Panc1 (cell line): Measurements from ENCODE around the gene PAX2.

ENCODE experiments used
- TCF7L2 ChIP-seq: IDR thresholded peaks from 2 replicates; pipeline ENCODE4 v1.6.1; 2011; ENCODE audit warnings: mild to moderate bottlenecking, low read depth, low read length, inconsistent platforms
- TF ChIP-seq, protein P1 (sequence below): fragments of 450-650 bp; IDR thresholded peaks from 2 replicates; pipeline ENCODE4 v1.5.1; 2017; ENCODE audit warnings: mild to moderate bottlenecking
- TF ChIP-seq, protein P2 (sequence below), 2 experiments: IDR thresholded peaks; 2 replicates each; pipeline ENCODE4 v1.6.1; 2011 to 2012; ENCODE audit warnings: low read depth in 2 of 2, control low read depth in 1 of 2, low read length in 1 of 2, mild to moderate bottlenecking in 1 of 2, moderate library complexity in 1 of 2; ENCODE audit not compliant: insufficient read depth in 1 of 2

DNA sequence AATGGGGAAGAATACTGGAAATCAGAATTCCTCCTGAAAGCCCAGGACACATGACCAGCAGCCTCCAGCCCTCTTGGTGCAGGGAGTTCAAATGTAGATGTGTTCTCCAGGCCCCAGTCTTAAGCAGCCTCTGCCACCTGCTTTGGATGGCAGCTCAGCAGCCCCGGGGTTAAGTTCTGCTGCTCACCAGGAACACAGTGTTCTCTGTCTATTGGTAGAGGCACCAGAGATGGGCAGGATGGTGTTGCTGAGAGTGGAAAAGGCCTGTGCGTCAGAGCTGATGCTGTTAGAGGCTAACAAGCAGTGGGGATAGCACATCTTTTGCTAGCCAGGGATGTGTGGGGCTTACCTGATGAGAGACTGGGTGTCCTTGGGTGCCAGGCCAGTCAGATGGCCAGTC, 56.8 kb downstream of the PAX2 start:
- TF ChIP-seq TCF7L2, result no peak
- TF ChIP-seq, protein P1, sequence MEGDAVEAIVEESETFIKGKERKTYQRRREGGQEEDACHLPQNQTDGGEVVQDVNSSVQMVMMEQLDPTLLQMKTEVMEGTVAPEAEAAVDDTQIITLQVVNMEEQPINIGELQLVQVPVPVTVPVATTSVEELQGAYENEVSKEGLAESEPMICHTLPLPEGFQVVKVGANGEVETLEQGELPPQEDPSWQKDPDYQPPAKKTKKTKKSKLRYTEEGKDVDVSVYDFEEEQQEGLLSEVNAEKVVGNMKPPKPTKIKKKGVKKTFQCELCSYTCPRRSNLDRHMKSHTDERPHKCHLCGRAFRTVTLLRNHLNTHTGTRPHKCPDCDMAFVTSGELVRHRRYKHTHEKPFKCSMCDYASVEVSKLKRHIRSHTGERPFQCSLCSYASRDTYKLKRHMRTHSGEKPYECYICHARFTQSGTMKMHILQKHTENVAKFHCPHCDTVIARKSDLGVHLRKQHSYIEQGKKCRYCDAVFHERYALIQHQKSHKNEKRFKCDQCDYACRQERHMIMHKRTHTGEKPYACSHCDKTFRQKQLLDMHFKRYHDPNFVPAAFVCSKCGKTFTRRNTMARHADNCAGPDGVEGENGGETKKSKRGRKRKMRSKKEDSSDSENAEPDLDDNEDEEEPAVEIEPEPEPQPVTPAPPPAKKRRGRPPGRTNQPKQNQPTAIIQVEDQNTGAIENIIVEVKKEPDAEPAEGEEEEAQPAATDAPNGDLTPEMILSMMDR, result no peak
- TF ChIP-seq, protein P2, sequence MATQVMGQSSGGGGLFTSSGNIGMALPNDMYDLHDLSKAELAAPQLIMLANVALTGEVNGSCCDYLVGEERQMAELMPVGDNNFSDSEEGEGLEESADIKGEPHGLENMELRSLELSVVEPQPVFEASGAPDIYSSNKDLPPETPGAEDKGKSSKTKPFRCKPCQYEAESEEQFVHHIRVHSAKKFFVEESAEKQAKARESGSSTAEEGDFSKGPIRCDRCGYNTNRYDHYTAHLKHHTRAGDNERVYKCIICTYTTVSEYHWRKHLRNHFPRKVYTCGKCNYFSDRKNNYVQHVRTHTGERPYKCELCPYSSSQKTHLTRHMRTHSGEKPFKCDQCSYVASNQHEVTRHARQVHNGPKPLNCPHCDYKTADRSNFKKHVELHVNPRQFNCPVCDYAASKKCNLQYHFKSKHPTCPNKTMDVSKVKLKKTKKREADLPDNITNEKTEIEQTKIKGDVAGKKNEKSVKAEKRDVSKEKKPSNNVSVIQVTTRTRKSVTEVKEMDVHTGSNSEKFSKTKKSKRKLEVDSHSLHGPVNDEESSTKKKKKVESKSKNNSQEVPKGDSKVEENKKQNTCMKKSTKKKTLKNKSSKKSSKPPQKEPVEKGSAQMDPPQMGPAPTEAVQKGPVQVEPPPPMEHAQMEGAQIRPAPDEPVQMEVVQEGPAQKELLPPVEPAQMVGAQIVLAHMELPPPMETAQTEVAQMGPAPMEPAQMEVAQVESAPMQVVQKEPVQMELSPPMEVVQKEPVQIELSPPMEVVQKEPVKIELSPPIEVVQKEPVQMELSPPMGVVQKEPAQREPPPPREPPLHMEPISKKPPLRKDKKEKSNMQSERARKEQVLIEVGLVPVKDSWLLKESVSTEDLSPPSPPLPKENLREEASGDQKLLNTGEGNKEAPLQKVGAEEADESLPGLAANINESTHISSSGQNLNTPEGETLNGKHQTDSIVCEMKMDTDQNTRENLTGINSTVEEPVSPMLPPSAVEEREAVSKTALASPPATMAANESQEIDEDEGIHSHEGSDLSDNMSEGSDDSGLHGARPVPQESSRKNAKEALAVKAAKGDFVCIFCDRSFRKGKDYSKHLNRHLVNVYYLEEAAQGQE (IDR thresholded peaks at IDR 0.05; ENCODE audit: insufficient read depth in 1 of 2, low read depth in 2 of 2, low read length in 1 of 2), result no peak
